GM10847 (cell line): ENCODE results near the gene CCL11.

ENCODE experiments used
- POLR2A ChIP-seq: IDR thresholded peaks from 2 replicates; pipeline ENCODE4 v1.6.1; 2011; ENCODE audit not compliant: insufficient read length; ENCODE audit errors: extremely low read depth

Gene CCL11

GRCh38 chr17:34252444-34253138 is 33.0 kb upstream of the CCL11 start:
- no peak for TF ChIP-seq POLR2A

GRCh38 chr17:34253139-34253525 is 32.4 kb upstream of the CCL11 start:
- no peak for TF ChIP-seq POLR2A

DNA sequence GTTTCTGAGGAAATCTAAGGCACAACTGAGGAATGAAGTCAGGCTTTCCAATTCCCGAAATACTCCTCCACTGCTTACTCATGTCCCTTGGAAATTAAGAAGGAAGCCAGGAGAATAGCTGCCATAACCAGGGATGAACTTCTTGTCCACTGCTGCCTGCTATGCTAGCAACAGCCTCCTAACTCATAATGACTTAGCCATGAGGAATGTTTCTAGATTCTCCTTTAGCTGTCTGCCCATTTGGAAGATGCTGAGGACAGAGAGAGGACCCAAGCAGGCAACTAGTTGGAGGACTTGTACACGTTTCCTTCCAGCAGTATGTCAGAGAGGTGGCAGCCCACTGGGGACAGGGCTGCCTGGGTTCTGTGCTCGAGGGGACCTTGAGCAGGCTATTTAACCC is 31.4 kb upstream of the CCL11 start:
- TF ChIP-seq POLR2A, result no peak

DNA sequence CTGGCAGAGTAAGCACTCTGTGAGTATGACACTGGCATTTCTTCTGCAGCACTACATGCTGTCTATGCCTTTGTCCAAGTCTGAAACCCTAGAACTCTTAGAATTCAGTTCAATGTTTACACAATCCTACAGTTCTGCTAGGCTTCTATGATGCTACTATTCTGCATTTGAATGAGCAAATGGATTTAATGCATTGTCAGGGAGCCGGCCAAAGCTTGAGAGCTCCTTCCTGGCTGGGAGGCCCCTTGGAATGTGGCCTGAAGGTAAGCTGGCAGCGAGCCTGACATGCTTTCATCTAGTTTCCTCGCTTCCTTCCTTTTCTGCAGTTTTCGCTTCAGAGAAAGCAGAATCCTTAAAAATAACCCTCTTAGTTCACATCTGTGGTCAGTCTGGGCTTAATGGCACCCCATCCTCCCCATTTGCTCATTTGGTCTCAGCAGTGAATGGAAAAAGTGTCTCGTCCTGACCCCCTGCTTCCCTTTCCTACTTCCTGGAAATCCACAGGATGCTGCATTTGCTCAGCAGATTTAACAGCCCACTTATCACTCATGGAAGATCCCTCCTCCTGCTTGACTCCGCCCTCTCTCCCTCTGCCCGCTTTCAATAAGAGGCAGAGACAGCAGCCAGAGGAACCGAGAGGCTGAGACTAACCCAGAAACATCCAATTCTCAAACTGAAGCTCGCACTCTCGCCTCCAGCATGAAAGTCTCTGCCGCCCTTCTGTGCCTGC is 30.7 kb upstream of the CCL11 start, which contains the start of gene CCL2:
TSS of gene CCL2 (plus strand) at position 635 of the 730 bp plus-strand sequence. CDS start at position 700, 65 bp downstream.
- TF ChIP-seq POLR2A, result no peak

DNA sequence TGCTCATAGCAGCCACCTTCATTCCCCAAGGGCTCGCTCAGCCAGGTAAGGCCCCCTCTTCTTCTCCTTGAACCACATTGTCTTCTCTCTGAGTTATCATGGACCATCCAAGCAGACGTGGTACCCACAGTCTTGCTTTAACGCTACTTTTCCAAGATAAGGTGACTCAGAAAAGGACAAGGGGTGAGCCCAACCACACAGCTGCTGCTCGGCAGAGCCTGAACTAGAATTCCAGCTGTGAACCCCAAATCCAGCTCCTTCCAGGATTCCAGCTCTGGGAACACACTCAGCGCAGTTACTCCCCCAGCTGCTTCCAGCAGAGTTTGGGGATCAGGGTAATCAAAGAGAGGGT is 30.2 kb upstream of the CCL11 start:
- no peak for TF ChIP-seq POLR2A

GRCh38 chr17:34255841-34256240 is 29.7 kb upstream of the CCL11 start:
- no peak for TF ChIP-seq POLR2A

- TF ChIP-seq POLR2A, result no peak
Observed at GRCh38 chr17:34257299-34257985, 28.1 kb upstream of the CCL11 start.

GRCh38 chr17:34257986-34258326 is 27.6 kb upstream of the CCL11 start:
- TF ChIP-seq POLR2A, result no peak

DNA sequence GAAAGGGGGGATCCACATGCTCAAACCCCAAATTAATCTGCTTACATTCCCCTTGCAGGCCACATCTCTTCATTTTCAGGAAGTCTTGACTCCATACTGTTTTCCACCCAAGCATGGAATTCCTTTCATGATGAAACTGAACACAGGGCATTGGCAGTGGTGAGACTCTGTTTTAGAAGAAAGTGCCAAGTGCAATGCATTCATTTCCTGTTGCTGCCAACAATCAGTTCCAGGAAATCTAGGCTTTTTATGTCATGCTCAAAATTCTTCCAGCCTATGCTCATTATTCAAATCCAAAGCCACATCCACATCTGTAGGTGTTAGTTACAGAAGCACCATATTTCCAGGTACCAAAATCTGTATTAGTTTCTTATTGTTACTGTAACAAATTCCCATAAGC is 26.4 kb upstream of the CCL11 start:
- no peak for TF ChIP-seq POLR2A

- no peak for TF ChIP-seq POLR2A
Observed at GRCh38 chr17:34260861-34261260, 24.7 kb upstream of the CCL11 start.

DNA sequence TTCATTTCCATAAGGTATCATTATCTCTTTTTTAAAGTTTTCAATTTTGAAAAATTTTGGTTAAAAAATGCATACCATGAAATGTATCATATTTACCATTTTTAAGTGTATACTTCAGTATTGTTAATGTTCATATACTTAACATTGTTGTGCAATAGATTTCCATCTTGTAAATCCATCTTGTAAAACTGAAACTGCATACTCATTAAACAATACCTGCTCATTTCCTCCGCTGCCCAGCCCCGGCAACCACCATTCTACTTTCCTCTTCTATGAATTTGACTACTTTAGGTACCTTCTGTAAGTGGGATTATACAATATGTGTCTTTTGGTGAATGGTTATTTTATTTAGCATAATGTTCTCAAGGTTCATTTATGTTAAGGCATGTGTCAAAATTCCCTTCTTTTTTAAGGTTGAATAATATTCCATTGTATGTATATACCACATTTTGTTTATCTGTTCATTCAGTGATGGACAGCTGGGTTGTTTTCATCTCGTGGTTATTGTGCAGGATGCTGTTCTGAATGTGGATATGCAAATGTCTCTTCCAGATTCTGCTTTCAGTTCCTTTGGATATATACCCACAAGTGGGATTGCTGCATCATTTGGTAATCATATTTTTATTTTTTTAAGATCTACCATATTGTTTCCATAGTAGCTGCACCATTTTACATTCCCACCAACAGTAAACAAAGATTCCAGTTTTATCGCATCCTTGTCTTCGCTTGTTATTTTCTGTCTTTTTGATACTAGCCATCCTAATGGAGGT is 23.8 kb upstream of the CCL11 start:
- TF ChIP-seq POLR2A, result no peak

- TF ChIP-seq POLR2A, result no peak
Observed at GRCh38 chr17:34265711-34266110, 19.8 kb upstream of the CCL11 start.

DNA sequence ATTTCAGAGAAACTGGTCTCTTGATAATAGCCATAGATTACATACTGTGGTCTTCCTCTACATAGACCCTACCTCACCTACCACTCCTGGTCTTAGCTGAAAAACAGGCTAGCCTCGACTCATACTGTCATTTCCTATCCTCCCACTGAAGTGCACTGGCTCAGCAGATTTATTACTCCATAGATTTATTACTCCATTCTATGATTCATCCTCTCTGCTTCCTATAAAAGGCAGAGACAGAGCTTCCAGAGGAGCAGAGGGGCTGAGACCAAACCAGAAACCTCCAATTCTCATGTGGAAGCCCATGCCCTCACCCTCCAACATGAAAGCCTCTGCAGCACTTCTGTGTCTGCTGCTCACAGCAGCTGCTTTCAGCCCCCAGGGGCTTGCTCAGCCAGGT is 15.6 kb upstream of the CCL11 start, which contains the start of gene CCL7:
TSS of gene CCL7 (plus strand) at position 253 of the 400 bp plus-strand sequence. CDS start at position 323, 70 bp downstream.
- no peak for TF ChIP-seq POLR2A

DNA sequence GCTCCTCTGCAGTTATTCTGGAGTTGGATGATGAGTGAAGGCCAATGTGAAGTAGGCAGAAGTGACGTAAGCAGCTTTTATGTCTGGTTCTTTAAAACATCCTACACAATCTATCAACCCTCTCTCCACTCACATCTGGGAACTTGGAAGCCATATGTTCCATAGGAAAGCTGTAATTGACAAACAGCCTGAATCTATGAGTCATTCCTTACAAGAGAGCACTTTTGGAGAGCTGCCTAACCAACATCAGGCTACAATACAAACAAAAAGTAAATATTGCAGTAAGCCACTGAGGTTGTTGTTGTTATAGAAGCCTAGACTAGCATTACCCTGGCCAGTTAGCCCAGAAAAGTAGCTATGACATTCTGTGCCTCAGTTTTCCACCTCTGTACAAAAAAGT is 9.7 kb upstream of the CCL11 start:
- TF ChIP-seq POLR2A, result no peak

DNA sequence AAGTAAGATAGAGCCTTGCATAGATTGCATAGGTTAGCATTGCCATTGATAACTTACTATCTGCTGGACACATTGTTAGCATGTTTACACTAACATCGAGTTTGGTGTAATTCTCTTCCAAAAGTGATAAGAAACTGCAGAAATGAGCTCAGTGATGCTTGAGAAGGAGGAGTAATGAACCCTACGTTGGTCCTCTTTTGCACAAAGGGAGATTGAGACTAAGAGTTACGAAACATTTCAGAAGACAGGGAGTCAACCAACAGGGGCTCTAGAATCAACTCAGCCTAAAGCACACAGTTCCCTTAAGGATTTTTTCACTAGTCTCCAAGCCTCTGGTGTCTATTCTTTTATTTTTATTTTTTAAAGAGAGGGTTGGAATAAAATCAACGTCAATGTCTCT is 8.7 kb upstream of the CCL11 start:
- TF ChIP-seq POLR2A, result no peak
